Epithelial cell of umbilical artery (primary cell): ENCODE measurements around the gene HSD17B10. TPM values are rescaled to one million over a fixed set of nuclear protein-coding genes. Genes with fewer than 3 reads are reported as not detected.

Experiments
- total RNA-seq: library from RNA; depleted of rRNA; stranded (reverse); fragments of >200 nt; gene quantifications from 2 replicates; pipeline ENCODE4 v1.2.3, GENCODE V29; 2014

Gene HSD17B10
- 80.9 and 119 TPM in 2 replicates for total RNA-seq

GRCh38 chrX:53433651-53434639, at the start of gene HSD17B10:
Gene HSD17B10 (minus strand): TSS chrX:53434370. CDS start chrX:53434345, 25 bp downstream.

GRCh38 chrX:53422861-53423306, 11.3 kb downstream of the HSD17B10 start, which contains the start of gene RIBC1:
Gene RIBC1 (plus strand): TSS chrX:53422873. CDS start chrX:53426277, 3,404 bp downstream.

GRCh38 chrX:53422086-53422860, 11.9 kb downstream of the HSD17B10 start, which contains the start of gene SMC1A:
Gene SMC1A (minus strand): TSS chrX:53422654. CDS start chrX:53422600, 54 bp downstream.

Other genes starting within 250 kb of the HSD17B10 start
- gene KDM5C, start 209.2 kb downstream of the HSD17B10 start, total RNA-seq = 101 and 118 TPM in 2 replicates
- 2.6 and 2.9 TPM in 2 replicates for gene IQSEC2, start 152.8 kb downstream of the HSD17B10 start, total RNA-seq
- gene SMC1A, start 11.7 kb downstream of the HSD17B10 start, total RNA-seq = 13.6 and 29.5 TPM in 2 replicates
- gene RIBC1, start 11.5 kb downstream of the HSD17B10 start, total RNA-seq = 0.30 and 0.32 TPM in 2 replicates